HPDE6-E6E7 (cell line): Measurements from ENCODE around the gene XCR1.
"Not testable (repeated sequence)": the region's sequence is repeated elsewhere in the genome, so short reads cannot be mapped to it uniquely, and the experiment has no call there.

ENCODE experiments used
- DNase-seq: peaks from one replicate; pipeline ENCODE4 v3.0.0; 2011; ENCODE audit warnings: missing footprints; ENCODE audit errors: extremely low spot score

Gene XCR1

DNA sequence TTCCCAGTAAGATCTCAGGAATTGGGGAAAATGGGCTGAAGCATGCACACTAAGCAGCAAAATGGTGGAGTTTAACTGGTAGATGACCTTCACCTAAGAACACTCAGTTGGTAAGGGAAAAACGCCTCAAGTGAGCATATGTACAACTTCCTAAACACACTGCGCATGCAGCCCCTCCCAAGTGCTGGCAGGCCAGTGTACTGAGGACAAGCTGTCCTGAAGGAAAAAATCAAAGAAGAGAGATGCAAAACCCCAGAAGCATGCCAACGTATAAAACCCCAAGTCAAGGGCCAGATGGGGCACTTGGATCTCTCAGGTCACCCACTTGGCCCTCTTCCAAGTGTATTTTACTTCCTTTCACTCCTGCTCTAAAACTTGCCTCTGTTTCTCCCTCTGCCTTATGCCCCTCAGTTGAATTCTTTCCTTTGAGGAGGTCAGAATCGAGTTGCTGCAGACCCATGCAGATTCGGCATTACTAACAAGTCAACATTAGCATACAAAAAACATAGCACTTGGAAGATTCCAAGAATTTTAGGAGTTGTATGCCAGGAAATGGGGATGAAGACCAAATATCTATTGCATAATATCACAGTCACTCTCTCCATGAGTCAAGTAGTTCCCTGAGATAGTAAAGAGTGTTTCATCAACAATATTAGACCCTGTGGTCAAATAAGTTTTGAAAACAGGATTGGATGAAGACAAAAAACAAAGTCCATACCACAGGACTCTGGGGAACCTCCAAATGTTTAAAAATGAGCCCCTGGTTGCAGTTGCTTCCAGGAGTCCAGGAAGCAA lies 20.8 kb downstream of the XCR1 start:
- DNase-seq, result no peak

GRCh38 chr3:46003706-46004105 lies 23.6 kb downstream of the XCR1 start:
- DNase-seq, result not testable (repeated sequence)

- DNase-seq, result no peak
Measured at GRCh38 chr3:46001178-46001577, 26.1 kb downstream of the XCR1 start.

- no peak for DNase-seq
Measured at GRCh38 chr3:45997942-45998341, 29.3 kb downstream of the XCR1 start.

- DNase-seq, result not testable (repeated sequence)
Measured at GRCh38 chr3:45997499-45997898, 29.8 kb downstream of the XCR1 start.

- peak; percentile 80 for DNase-seq
Measured at GRCh38 chr3:45995236-45996192, 31.8 kb downstream of the XCR1 start, which contains the start of gene FYCO1. Gene FYCO1 (minus strand): TSS chr3:45995824. CDS start chr3:45984910, 10,914 bp downstream.

GRCh38 chr3:45994419-45995235 lies 32.7 kb downstream of the XCR1 start:
- no peak for DNase-seq

DNA sequence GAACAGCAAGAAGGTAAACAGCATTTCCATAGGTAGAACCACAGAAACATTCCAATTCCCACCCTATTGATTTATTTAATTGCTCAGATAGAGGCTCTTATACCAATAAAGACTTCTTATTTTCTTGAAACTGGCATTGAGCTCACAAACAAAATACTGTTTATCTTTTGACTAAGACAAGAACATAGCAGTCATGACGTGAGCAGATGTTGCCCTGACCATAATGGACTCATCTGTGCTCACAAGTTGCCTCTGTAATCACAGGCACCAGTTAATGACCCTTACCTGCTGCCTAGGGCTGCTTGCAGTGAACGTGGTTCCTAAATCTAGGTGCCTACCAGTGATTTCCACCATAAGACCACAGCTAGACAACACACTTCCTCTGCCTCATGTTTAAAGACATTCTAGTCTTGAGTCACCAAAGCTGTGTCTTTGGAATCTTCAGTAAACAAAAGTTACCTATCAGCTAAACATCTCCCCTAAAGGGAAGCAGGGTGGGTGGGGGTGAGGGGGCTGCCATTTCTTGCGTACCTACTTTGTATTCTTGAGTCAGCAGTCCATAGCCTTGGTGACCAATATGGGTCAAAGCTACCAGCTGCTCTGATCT lies 33.8 kb downstream of the XCR1 start:
- no peak for DNase-seq

GRCh38 chr3:45992821-45993221 lies 34.5 kb downstream of the XCR1 start:
- no peak for DNase-seq

DNA sequence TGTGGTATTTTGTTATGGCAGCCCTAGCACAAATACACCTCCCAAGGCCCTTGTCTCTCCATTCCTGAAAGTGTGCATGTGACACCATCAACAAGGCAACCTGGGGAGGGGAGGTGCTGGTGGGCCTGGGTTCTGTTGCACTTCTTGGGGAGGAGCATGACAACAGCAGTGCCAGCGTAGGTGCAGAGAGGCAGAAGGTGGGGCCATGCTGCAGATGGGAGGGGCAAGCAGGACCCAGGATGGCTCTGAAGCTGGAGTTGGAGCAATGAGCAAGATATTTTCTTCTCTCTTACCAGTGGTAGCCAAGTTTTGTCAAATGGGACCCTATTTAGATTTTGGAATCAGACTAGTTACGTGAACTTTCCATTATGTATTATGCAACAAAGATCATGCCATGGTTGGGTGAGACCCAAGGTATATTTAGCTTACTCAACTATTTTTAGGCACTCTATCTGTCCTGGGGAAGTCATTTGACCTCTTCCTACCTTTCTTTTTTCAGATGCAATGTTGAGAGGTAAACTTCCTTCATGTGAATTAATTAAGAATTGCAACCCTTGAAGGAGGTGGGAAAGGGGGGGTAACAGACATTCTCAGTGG lies 35.1 kb downstream of the XCR1 start:
- DNase-seq, result no peak

- no peak for DNase-seq
Measured at GRCh38 chr3:45991341-45991740, 35.9 kb downstream of the XCR1 start.

GRCh38 chr3:45990181-45990580 lies 37.1 kb downstream of the XCR1 start:
- no peak for DNase-seq

DNA sequence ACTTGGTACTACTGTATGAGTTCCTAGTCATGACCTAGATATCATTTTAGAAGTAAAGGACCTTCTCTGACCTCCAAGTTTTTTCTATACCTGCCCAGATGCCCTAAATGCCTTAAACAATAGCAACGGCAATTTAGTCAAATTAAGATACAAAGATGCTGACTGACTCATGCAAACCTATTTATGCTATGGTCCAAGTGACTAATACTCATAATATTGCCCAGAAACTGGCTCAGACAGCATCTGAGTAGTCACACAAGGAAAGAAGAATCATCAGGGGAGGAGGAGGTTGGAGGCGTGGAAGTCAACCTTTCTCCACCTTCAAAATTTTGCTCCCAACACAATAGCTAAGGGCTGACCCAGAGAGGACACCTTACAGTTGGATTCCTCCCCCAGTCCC lies 38.5 kb downstream of the XCR1 start:
- DNase-seq, result peak; percentile 42

DNA sequence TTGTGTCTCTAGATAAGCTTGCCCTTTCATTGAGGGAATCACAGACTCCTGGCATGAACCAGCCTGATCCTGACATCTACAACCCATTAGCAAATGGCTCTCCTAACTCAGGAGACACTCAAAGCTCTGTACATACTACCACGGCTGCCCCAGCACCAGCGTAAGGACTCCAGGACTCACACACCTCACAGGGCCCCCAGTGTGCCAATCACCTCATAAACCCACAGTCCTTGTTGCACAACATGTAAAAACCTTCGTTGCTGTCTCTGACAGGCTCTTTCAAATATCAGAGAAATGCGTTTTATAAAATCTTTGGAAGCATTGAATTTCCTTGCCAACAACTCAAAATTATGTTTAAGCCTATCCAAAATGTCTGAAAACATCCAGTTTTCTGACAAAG lies 38.9 kb downstream of the XCR1 start:
- DNase-seq, result no peak

- no peak for DNase-seq
Measured at GRCh38 chr3:45987368-45988291, 39.7 kb downstream of the XCR1 start.

- DNase-seq, result no peak
Measured at GRCh38 chr3:45986303-45986982, 40.8 kb downstream of the XCR1 start.

DNA sequence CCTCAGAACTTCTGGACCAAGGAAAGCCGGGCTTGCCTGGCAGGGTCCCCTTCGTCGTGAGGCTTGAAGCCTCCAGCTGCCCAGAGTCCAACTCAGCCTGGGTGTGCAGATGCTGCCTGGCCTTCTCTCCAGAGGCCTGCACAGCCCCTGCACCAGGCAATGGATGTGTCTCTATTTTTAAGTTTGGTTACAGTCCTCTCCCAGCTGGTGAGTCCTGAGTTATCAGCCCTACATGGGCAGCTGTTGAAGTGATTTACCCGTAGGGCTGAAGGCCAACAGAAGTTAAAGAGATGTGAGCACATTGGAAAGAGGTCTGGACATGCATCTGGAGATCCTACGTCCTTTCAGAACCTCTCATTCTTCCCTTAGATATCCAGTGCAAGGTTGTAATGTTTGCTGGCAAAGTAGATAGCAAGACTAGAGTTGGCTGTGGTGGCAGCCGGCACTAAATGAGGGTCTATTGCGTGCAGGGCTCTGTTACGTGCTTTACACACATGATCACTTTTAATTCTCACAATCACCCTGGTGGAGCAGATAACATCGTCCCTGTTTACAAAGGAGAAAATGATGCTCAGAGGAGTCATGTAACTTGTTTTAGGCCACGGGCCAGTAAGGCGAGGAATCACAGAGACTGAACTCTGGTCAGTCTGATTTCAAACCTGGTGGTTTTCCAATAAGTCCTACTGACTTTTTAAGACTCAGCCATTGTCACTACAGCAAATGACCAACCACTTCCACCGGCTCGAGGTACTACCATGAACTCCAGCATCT lies 41.6 kb downstream of the XCR1 start:
- no peak for DNase-seq
